Ishikawa (cell line): Measurements from ENCODE around the gene UBTD2.

ENCODE experiments used
- CEBPB ChIP-seq: IDR thresholded peaks from 2 replicates; pipeline ENCODE4 v1.6.1; 2012
- CREB1 ChIP-seq: IDR thresholded peaks from 2 replicates; pipeline ENCODE4 v1.6.1; 2012; ENCODE audit warnings: low read depth
- EGR1 ChIP-seq: IDR thresholded peaks from 2 replicates; pipeline ENCODE4 v1.6.1; 2012
- EP300 ChIP-seq: IDR thresholded peaks from 2 replicates; pipeline ENCODE4 v1.6.1; 2012; ENCODE audit warnings: borderline replicate concordance
- FOXM1 ChIP-seq: IDR thresholded peaks from 2 replicates; pipeline ENCODE4 v1.6.1; 2012; ENCODE audit warnings: low read depth, borderline replicate concordance
- MAX ChIP-seq: IDR thresholded peaks from 2 replicates; pipeline ENCODE4 v1.6.1; 2012
- NFIC ChIP-seq: IDR thresholded peaks from 2 replicates; pipeline ENCODE4 v1.6.1; 2012
- RAD21 ChIP-seq: IDR thresholded peaks from 2 replicates; pipeline ENCODE4 v1.6.1; 2012; ENCODE audit warnings: low read depth
- REST ChIP-seq: IDR thresholded peaks from 2 replicates; pipeline ENCODE4 v1.6.1; 2012; ENCODE audit warnings: low read depth, mild to moderate bottlenecking
- TAF1 ChIP-seq: IDR thresholded peaks from 2 replicates; pipeline ENCODE4 v1.6.1; 2012; ENCODE audit warnings: low read depth, mild to moderate bottlenecking
- TCF12 ChIP-seq: IDR thresholded peaks from 2 replicates; pipeline ENCODE4 v1.6.1; 2012; ENCODE audit warnings: low read depth
- TEAD4 ChIP-seq: IDR thresholded peaks from 2 replicates; pipeline ENCODE4 v1.6.1; 2012
- USF1 ChIP-seq: IDR thresholded peaks from 2 replicates; pipeline ENCODE4 v1.6.1; 2012
- YY1 ChIP-seq: IDR thresholded peaks from 2 replicates; pipeline ENCODE4 v1.6.1; 2012; ENCODE audit warnings: low read depth
- ZBTB7A ChIP-seq: IDR thresholded peaks from 2 replicates; pipeline ENCODE4 v1.6.1; 2012; ENCODE audit warnings: low read depth

UBTD2 gene

GRCh38 chr5:172280929-172281328 lies 2.6 kb downstream of the UBTD2 start:
- TF ChIP-seq TEAD4 (no peak), FOXM1 (no peak), USF1 (no peak), CEBPB (no peak), TAF1 (no peak), RAD21 (no peak)

- no peak for TF ChIP-seq ZBTB7A
- no peak for TF ChIP-seq CREB1
- TF ChIP-seq RAD21, result no peak
- no peak for TF ChIP-seq EP300
- no peak for TF ChIP-seq TAF1
- no peak for TF ChIP-seq MAX
- no peak for TF ChIP-seq NFIC
- TF ChIP-seq CEBPB, result no peak
- no peak for TF ChIP-seq TEAD4
- no peak for TF ChIP-seq USF1
- no peak for TF ChIP-seq REST
- TF ChIP-seq YY1, result no peak
- TF ChIP-seq EGR1, result no peak
- TF ChIP-seq FOXM1, result no peak
- no peak for TF ChIP-seq TCF12
Measured at GRCh38 chr5:172280317-172280716, 3.2 kb downstream of the UBTD2 start.

GRCh38 chr5:172278356-172278755 lies 5.2 kb downstream of the UBTD2 start:
- no peak for TF ChIP-seq NFIC
- TF ChIP-seq TCF12, result no peak
- no peak for TF ChIP-seq YY1
- no peak for TF ChIP-seq TAF1
- no peak for TF ChIP-seq REST
- no peak for TF ChIP-seq TEAD4
- TF ChIP-seq USF1, result no peak
- no peak for TF ChIP-seq EGR1
- TF ChIP-seq MAX, result no peak
- TF ChIP-seq CREB1, result no peak
- no peak for TF ChIP-seq EP300
- TF ChIP-seq CEBPB, result no peak
- no peak for TF ChIP-seq RAD21
- TF ChIP-seq ZBTB7A, result no peak
- TF ChIP-seq FOXM1, result no peak

GRCh38 chr5:172276214-172276613 lies 7.3 kb downstream of the UBTD2 start:
- TF ChIP-seq TCF12 (no peak), CREB1 (no peak), MAX (no peak)

GRCh38 chr5:172274951-172275753 lies 8.4 kb downstream of the UBTD2 start:
- TF ChIP-seq YY1 (no peak), CEBPB (peak; percentile 52), TCF12 (0 out of 2 replicates have a peak, but pooled peaks have one; percentile 25), ZBTB7A (no peak), USF1 (no peak), TEAD4 (no peak), NFIC (peak; percentile 53; the same call in 1 of the 2 replicates), RAD21 (no peak)
